PC-3 (cell line): Measurements from ENCODE around the gene FSCN2.

Experiments
- EZH2 ChIP-seq: fragments of 300-600 bp; sonication (generic); IDR thresholded peaks from one replicate; pipeline ENCODE4 v1.6.1; 2017; ENCODE audit warnings: antibody characterized with exemption, mild to moderate bottlenecking, low read length; ENCODE audit not compliant: unreplicated experiment
- TF ChIP-seq, protein P1 (sequence below): fragments of 300-600 bp; sonication (generic); conservative IDR thresholded peaks from 2 replicates; pipeline ENCODE4 v1.5.1; 2017; ENCODE audit warnings: antibody characterized with exemption, low read depth, mild to moderate bottlenecking, low read length

DNA sequence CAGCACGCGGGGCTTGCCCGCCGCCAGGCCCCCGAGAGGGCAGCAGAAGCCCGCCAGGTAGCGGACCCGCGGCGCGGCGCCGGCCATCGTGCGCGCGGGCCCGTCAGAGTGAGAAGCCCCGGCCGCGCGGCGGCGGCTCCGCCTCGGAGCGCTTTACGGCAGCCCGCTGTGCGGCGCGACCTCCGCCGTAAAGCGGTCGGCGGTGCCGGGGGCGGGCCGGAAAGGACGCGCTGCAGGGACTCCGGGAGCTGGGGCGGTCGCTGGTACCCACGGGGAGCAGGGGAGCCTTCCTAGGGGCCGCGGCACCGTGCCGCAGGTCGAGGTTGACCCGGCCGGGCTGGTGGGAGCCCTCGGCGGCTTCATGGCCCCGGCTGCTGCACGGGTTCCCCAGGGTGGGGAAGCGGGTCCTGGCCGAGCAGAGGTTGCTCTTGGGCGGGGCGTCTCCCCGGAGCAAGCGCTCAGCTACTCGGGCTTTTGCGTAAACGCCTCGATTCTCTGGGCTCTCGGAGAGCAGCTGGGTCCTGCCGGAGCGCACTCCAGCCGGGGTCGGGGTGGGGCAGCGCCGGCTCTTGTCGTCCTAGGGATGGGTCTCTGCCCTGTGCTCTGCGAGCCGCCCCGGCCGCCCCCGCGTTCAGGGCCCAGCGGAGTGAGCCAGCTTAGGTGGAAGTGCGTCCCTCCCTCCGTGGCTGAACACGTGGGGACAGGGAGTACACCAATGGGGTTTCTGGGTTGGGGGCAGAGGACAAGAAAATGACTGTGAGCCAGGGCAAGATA lies 24.3 kb downstream of the FSCN2 start, which contains the start of gene FAAP100:
- no peak for TF ChIP-seq EZH2
- TF ChIP-seq, protein P1, sequence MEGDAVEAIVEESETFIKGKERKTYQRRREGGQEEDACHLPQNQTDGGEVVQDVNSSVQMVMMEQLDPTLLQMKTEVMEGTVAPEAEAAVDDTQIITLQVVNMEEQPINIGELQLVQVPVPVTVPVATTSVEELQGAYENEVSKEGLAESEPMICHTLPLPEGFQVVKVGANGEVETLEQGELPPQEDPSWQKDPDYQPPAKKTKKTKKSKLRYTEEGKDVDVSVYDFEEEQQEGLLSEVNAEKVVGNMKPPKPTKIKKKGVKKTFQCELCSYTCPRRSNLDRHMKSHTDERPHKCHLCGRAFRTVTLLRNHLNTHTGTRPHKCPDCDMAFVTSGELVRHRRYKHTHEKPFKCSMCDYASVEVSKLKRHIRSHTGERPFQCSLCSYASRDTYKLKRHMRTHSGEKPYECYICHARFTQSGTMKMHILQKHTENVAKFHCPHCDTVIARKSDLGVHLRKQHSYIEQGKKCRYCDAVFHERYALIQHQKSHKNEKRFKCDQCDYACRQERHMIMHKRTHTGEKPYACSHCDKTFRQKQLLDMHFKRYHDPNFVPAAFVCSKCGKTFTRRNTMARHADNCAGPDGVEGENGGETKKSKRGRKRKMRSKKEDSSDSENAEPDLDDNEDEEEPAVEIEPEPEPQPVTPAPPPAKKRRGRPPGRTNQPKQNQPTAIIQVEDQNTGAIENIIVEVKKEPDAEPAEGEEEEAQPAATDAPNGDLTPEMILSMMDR: no peak
